Activated CD8-positive, alpha-beta memory T cell treated with anti-CD3 and anti-CD28 coated beads for 1 hour (primary cell): ENCODE measurements around the gene TSC22D2.
"Not testable (repeated sequence)": the region's sequence is repeated elsewhere in the genome, so short reads cannot be mapped to it uniquely, and the experiment has no call there.

ENCODE experiments used
- DNase-seq, 2 donors: peaks; one replicate each; pipeline ENCODE4 v3.0.0-alpha.2; 2020; ENCODE audit warnings: low read depth in 1 of 2; ENCODE audit errors: extremely low read depth in 1 of 2

The TSC22D2 gene

GRCh38 chr3:150479370-150479769, 71.3 kb downstream of the TSC22D2 start:
- no peak for DNase-seq

GRCh38 chr3:150480877-150481276, 72.8 kb downstream of the TSC22D2 start:
- DNase-seq = no peak

- no peak for DNase-seq
Observed at GRCh38 chr3:150483226-150483625, 75.1 kb downstream of the TSC22D2 start.

GRCh38 chr3:150484410-150484809, 76.3 kb downstream of the TSC22D2 start:
- no peak for DNase-seq

- no peak for DNase-seq
Observed at GRCh38 chr3:150488867-150489266, 80.8 kb downstream of the TSC22D2 start.

- no peak for DNase-seq
Observed at GRCh38 chr3:150490277-150490986, 82.3 kb downstream of the TSC22D2 start.

GRCh38 chr3:150494411-150494977, 86.4 kb downstream of the TSC22D2 start:
- no peak for DNase-seq

- no peak for DNase-seq
Observed at GRCh38 chr3:150495149-150495548, 87.1 kb downstream of the TSC22D2 start.

- DNase-seq = no peak
Observed at GRCh38 chr3:150495563-150496168, 87.6 kb downstream of the TSC22D2 start.

GRCh38 chr3:150497956-150498355, 89.9 kb downstream of the TSC22D2 start:
- no peak for DNase-seq

GRCh38 chr3:150500960-150501359, 92.9 kb downstream of the TSC22D2 start:
- not testable (repeated sequence) for DNase-seq

GRCh38 chr3:150503402-150504099, 95.5 kb downstream of the TSC22D2 start:
- DNase-seq = no peak

- no peak for DNase-seq
Observed at GRCh38 chr3:150504483-150504882, 96.4 kb downstream of the TSC22D2 start.

- no peak for DNase-seq
Observed at GRCh38 chr3:150508401-150508800, 100.3 kb downstream of the TSC22D2 start.

GRCh38 chr3:150509780-150510179, 101.7 kb downstream of the TSC22D2 start:
- DNase-seq = no peak

GRCh38 chr3:150511122-150511821, 103.2 kb downstream of the TSC22D2 start:
- DNase-seq = no peak

GRCh38 chr3:150515210-150515609, 107.1 kb downstream of the TSC22D2 start:
- no peak for DNase-seq
